Neural cell (in vitro differentiated cells): ENCODE measurements around the gene APOBEC2. TPM values are rescaled to one million over a fixed set of nuclear protein-coding genes. Genes with fewer than 3 reads are reported as not detected.

Experiments
- H2AFZ ChIP-seq: fragments of 200-600, 300-800 bp; sonication (generic), shearing (Covaris generic); 2 replicates; pipeline ENCODE4 v1.6.0; 2014; ENCODE audit warnings: low read depth, mild to moderate bottlenecking, antibody characterized with exemption, low read length, moderate library complexity
- H3F3A ChIP-seq: fragments of 200-600 bp; shearing (Covaris generic); 2 replicates; pipeline ENCODE4 v1.6.1; 2016; ENCODE audit warnings: mild to moderate bottlenecking, moderate library complexity, mixed read lengths, antibody characterized with exemption, low read length; ENCODE audit not compliant: insufficient read depth, poor library complexity, severe bottlenecking
- H3K27ac ChIP-seq: fragments of 200-600, 300-800 bp; sonication (generic), shearing (Covaris generic); 2 replicates; pipeline ENCODE4 v1.5.1; 2014; ENCODE audit warnings: mild to moderate bottlenecking, low read length, moderate library complexity
- H3K27me3 ChIP-seq: fragments of 300-800, 200-600 bp; sonication (generic), shearing (Covaris generic); 2 replicates; pipeline ENCODE4 v1.6.0; 2014; ENCODE audit warnings: mild to moderate bottlenecking, low read depth, low read length, moderate library complexity; ENCODE audit not compliant: insufficient read depth
- H3K36me3 ChIP-seq: fragments of 300-800, 200-600 bp; sonication (generic), shearing (Covaris generic); 2 replicates; pipeline ENCODE4 v1.5.1; 2014; ENCODE audit warnings: mild to moderate bottlenecking, antibody characterized with exemption, low read length, moderate library complexity; ENCODE audit not compliant: insufficient read depth
- H3K4me2 ChIP-seq: fragments of 300-800, 200-600 bp; sonication (generic), shearing (Covaris generic); 2 replicates; pipeline ENCODE4 v1.6.0; 2014; ENCODE audit warnings: mild to moderate bottlenecking, low read length
- H3K4me3 ChIP-seq: fragments of 300-800, 200-600 bp; sonication (generic), shearing (Covaris generic); 2 replicates; pipeline ENCODE4 v1.5.1; 2014; ENCODE audit warnings: mild to moderate bottlenecking, low read length, moderate library complexity
- H3K79me2 ChIP-seq: fragments of 200-600 bp; shearing (Covaris generic); replicated peaks from 2 replicates; pipeline ENCODE4 v1.6.0; 2014; ENCODE audit warnings: mild to moderate bottlenecking, low read length, moderate library complexity; ENCODE audit not compliant: insufficient read depth
- H3K9ac ChIP-seq: fragments of 300-800, 200-600 bp; sonication (generic), shearing (Covaris generic); 2 replicates; pipeline ENCODE4 v1.6.1; 2016; ENCODE audit warnings: mild to moderate bottlenecking, low read length, mixed read lengths
- H3K9me2 ChIP-seq: fragments of 200-600 bp; shearing (Covaris generic); 2 replicates; pipeline ENCODE4 v1.6.1; 2016; ENCODE audit warnings: mild to moderate bottlenecking, low read length, mixed read lengths; ENCODE audit not compliant: insufficient read depth
- H3K9me3 ChIP-seq: fragments of 200-600, 300-800 bp; sonication (generic), shearing (Covaris generic); 2 replicates; pipeline ENCODE4 v1.6.1; 2016; ENCODE audit warnings: mild to moderate bottlenecking, mixed run types, low read length, moderate library complexity, mixed read lengths
- H4K20me1 ChIP-seq: fragments of 200-600 bp; shearing (Covaris generic); 2 replicates; pipeline ENCODE4 v1.6.1; 2016; ENCODE audit warnings: mild to moderate bottlenecking, mixed run types; ENCODE audit not compliant: insufficient read depth
- EP300 ChIP-seq: fragments of 450-650 bp; conservative IDR thresholded peaks from 2 replicates; pipeline ENCODE4 v1.6.1; 2014; ENCODE audit warnings: antibody characterized with exemption, mild to moderate bottlenecking, moderate library complexity; ENCODE audit not compliant: poor library complexity, severe bottlenecking
- EZH2 ChIP-seq: fragments of 200-600, 300-800 bp; shearing (Covaris generic), sonication (generic); IDR thresholded peaks from 2 replicates; pipeline ENCODE4 v1.6.1; 2014; ENCODE audit warnings: antibody characterized with exemption, low read length, borderline replicate concordance, mild to moderate bottlenecking; ENCODE audit not compliant: insufficient read depth, poor library complexity, severe bottlenecking
- MXI1 ChIP-seq: fragments of 450-650 bp; conservative IDR thresholded peaks from 2 replicates; pipeline ENCODE4 v1.6.1; 2014; ENCODE audit warnings: antibody characterized with exemption, mild to moderate bottlenecking; ENCODE audit not compliant: poor library complexity, severe bottlenecking
- POLR2AphosphoS5 ChIP-seq: IDR thresholded peaks from 2 replicates; pipeline ENCODE4 v1.6.1; 2012
- RAD21 ChIP-seq: fragments of 450-650 bp; conservative IDR thresholded peaks from 2 replicates; pipeline ENCODE4 v1.6.1; 2014; ENCODE audit warnings: antibody characterized with exemption, mild to moderate bottlenecking, moderate library complexity
- SMC3 ChIP-seq: fragments of 450-650 bp; conservative IDR thresholded peaks from 2 replicates; pipeline ENCODE4 v1.6.1; 2014; ENCODE audit warnings: antibody characterized with exemption, mild to moderate bottlenecking, moderate library complexity; ENCODE audit not compliant: poor library complexity
- TAF1 ChIP-seq: IDR thresholded peaks from 2 replicates; pipeline ENCODE4 v1.6.1; 2012; ENCODE audit warnings: low read depth
- polyA plus RNA-seq: library from polyadenylated mRNA; depleted of rRNA; stranded (reverse); fragments of >200 nt; gene quantifications from 2 replicates; pipeline ENCODE4 v1.2.3, GENCODE V29; 2014
- TF ChIP-seq, protein P1 (sequence below): fragments of 450-650 bp; IDR thresholded peaks from 2 replicates; pipeline ENCODE4 v1.5.1; 2014; ENCODE audit warnings: antibody characterized with exemption, mild to moderate bottlenecking, moderate library complexity; ENCODE audit not compliant: poor library complexity, severe bottlenecking
- TF ChIP-seq, protein P2 (sequence below): IDR thresholded peaks from 2 replicates; pipeline ENCODE4 v1.6.1; 2012; ENCODE audit warnings: borderline replicate concordance

The APOBEC2 gene
- polyA plus RNA-seq, 1 donor from 2014 or later: not detected

DNA sequence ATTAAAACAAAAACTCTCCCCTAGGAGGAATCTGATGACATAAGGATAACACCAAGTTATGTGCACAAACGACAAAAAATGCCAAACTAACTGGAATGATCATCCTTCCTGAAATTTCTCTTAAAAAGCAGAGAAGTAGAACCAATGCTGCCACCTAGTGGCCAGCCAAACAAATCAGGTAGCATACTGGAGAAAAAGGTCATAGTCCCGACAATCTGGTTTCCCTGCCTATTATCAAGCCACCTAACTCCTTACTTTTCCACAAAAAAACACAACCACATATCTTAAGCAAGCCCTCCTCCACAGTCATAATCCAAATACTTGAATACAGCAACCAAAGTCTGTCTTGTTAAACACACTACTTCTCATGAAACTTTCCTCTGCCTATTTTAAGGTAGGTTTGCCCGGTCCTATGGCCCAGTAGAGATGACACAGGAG, 13.9 kb downstream of the APOBEC2 start:
- Histone ChIP-seq H3F3A (no peaks in the 10 kb centered on the region), H2AFZ (no peak overlapping the region), H4K20me1 (no peaks in the 10 kb centered on the region), H3K36me3 (no peaks in the 10 kb centered on the region), H3K79me2 (no peaks in the 10 kb centered on the region), H3K9me2 (no peaks in the 10 kb centered on the region), H3K4me3 (no peak overlapping the region), H3K27me3 (no peaks in the 10 kb centered on the region), H3K27ac (no peak overlapping the region), H3K9me3 (no peaks in the 10 kb centered on the region), H3K9ac (no peak overlapping the region), H3K4me2 (no peak overlapping the region)
- TF ChIP-seq RAD21 (peak; percentile 93), POLR2AphosphoS5 (no peak), MXI1 (no peak), SMC3 (peak; percentile 96)
- TF ChIP-seq, protein P1, sequence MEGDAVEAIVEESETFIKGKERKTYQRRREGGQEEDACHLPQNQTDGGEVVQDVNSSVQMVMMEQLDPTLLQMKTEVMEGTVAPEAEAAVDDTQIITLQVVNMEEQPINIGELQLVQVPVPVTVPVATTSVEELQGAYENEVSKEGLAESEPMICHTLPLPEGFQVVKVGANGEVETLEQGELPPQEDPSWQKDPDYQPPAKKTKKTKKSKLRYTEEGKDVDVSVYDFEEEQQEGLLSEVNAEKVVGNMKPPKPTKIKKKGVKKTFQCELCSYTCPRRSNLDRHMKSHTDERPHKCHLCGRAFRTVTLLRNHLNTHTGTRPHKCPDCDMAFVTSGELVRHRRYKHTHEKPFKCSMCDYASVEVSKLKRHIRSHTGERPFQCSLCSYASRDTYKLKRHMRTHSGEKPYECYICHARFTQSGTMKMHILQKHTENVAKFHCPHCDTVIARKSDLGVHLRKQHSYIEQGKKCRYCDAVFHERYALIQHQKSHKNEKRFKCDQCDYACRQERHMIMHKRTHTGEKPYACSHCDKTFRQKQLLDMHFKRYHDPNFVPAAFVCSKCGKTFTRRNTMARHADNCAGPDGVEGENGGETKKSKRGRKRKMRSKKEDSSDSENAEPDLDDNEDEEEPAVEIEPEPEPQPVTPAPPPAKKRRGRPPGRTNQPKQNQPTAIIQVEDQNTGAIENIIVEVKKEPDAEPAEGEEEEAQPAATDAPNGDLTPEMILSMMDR: peak; percentile 88
- TF ChIP-seq, protein P2, sequence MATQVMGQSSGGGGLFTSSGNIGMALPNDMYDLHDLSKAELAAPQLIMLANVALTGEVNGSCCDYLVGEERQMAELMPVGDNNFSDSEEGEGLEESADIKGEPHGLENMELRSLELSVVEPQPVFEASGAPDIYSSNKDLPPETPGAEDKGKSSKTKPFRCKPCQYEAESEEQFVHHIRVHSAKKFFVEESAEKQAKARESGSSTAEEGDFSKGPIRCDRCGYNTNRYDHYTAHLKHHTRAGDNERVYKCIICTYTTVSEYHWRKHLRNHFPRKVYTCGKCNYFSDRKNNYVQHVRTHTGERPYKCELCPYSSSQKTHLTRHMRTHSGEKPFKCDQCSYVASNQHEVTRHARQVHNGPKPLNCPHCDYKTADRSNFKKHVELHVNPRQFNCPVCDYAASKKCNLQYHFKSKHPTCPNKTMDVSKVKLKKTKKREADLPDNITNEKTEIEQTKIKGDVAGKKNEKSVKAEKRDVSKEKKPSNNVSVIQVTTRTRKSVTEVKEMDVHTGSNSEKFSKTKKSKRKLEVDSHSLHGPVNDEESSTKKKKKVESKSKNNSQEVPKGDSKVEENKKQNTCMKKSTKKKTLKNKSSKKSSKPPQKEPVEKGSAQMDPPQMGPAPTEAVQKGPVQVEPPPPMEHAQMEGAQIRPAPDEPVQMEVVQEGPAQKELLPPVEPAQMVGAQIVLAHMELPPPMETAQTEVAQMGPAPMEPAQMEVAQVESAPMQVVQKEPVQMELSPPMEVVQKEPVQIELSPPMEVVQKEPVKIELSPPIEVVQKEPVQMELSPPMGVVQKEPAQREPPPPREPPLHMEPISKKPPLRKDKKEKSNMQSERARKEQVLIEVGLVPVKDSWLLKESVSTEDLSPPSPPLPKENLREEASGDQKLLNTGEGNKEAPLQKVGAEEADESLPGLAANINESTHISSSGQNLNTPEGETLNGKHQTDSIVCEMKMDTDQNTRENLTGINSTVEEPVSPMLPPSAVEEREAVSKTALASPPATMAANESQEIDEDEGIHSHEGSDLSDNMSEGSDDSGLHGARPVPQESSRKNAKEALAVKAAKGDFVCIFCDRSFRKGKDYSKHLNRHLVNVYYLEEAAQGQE: no peak

DNA sequence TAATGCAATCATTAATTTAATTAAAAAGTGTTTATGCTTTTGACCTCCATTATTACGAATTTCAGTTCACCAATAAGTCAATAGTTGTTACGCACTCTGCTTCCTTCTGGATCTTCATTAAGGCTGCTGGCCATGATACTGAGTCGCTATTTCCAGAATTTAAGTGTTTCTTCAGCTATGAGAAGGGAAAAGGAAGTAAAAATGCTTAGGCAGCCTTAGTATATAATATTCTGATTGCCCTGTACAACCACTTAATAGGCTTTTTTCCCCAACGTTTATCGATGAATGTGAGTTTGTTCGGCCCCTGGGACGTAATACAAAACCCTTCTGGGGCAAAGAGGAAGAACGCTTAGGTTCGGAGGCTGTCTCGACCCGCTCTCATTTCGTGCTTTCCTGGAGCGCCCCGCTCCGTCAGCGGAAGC, 18.5 kb downstream of the APOBEC2 start:
- Histone ChIP-seq H3K4me3 (peak overlapping the region; percentile 89), H3K27me3 (no peaks in the 10 kb centered on the region), H3K27ac (peak overlapping the region; percentile 95), H3K36me3 (no peaks in the 10 kb centered on the region), H3K4me2 (peak overlapping the region; percentile 50), H4K20me1 (no peaks in the 10 kb centered on the region), H3F3A (peaks cover 4% of the 10 kb centered on the region), H2AFZ (no peak overlapping the region), H3K9me2 (no peaks in the 10 kb centered on the region), H3K79me2 (peaks cover 27% of the 10 kb centered on the region), H3K9me3 (no peaks in the 10 kb centered on the region), H3K9ac (peak overlapping the region; percentile 76)
- TF ChIP-seq TAF1 (no peak), POLR2AphosphoS5 (no peak), MXI1 (no peak), EZH2 (no peak), RAD21 (no peak), EP300 (no peak), SMC3 (no peak)
- TF ChIP-seq, protein P1: no peak
- TF ChIP-seq, protein P2: no peak
